A549 (cell line): ENCODE data around the gene KLRC4. TPM values are rescaled to one million over a fixed set of nuclear protein-coding genes. Genes with fewer than 3 reads are reported as not detected.

Source experiments
- ATAC-seq, 2 experiments: fragments of 200-7000 bp in 1 of 2; fragments of >200 bp in 1 of 2; cut with Nextera tagmentation in 1 of 2; cut with Tn5 transposase in 1 of 2; 3 replicates each; pipeline versions ENCODE4 v1.8.0 to v1.9.1; 2018 to 2020; ENCODE audit warnings: mild to moderate bottlenecking in 1 of 2, moderate library complexity in 1 of 2
- CTCF ChIA-PET: fragments of 300-600 bp; sonication (Branson Sonifier 250); formaldehyde crosslinking; extraction: SDS; loops from one replicate; lab custom pipeline; 2021; ENCODE audit warnings: antibody characterized with exemption, inconsistent platforms; lab: Yijun Ruan, JAX
- POLR2A ChIA-PET: fragments of 350-600 bp; formaldehyde crosslinking; extraction: SDS; loops from one replicate; lab custom pipeline; 2021; ENCODE audit warnings: antibody characterized with exemption, inconsistent platforms; lab: Yijun Ruan, JAX
- DNase-seq, 2 experiments: peaks; one replicate each; pipeline versions ENCODE4 v3.0.0 to v3.0.0-alpha.2; 2011 to 2016; ENCODE audit warnings: low read depth in 1 of 2, low spot score in 1 of 2
- FAIRE-seq: peaks from 2 replicates; lab custom pipeline; 2011; peaks lifted over from hg19 to GRCh38; lab: Jason Lieb, UNC
- H3K27ac ChIP-seq, 2 experiments: fragments of >200 bp; sonication (Bioruptor Twin); formaldehyde crosslinking; 3 replicates each; pipeline ENCODE4 v1.5.1; 2016 to 2017
- H3K4me1 ChIP-seq: fragments of >200 bp; sonication (Bioruptor Twin); formaldehyde crosslinking; 3 replicates; pipeline ENCODE4 v1.6.1; 2016
- H3K4me2 ChIP-seq: fragments of >200 bp; sonication (Bioruptor Twin); formaldehyde crosslinking; 3 replicates; pipeline ENCODE4 v1.6.1; 2016
- H3K4me3 ChIP-seq: fragments of >200 bp; sonication (Bioruptor Twin); formaldehyde crosslinking; 3 replicates; pipeline ENCODE4 v1.5.1; 2016
- H3K9me3 ChIP-seq: fragments of >200 bp; sonication (Bioruptor Twin); formaldehyde crosslinking; 3 replicates; pipeline ENCODE4 v1.6.1; 2016
- CBX2 ChIP-seq: fragments of 200-600 bp; sonication (generic); IDR thresholded peaks from 2 replicates; pipeline ENCODE4 v1.6.1; 2016; ENCODE audit warnings: low read depth, mild to moderate bottlenecking, borderline replicate concordance
- CEBPB ChIP-seq, 2 experiments: fragments of >200 bp in 1 of 2; sonication (Bioruptor Twin) in 1 of 2; formaldehyde crosslinking in 1 of 2; IDR thresholded peaks; 2 replicates each; pipeline ENCODE4 v1.6.1; 2012 to 2016
- CHD4 ChIP-seq: fragments of 200-600 bp; sonication (generic); IDR thresholded peaks from 2 replicates; pipeline ENCODE4 v1.6.1; 2016; ENCODE audit warnings: antibody characterized with exemption, mild to moderate bottlenecking, borderline replicate concordance
- EP300 ChIP-seq, 2 experiments: fragments of >200 bp; sonication (Bioruptor Twin); formaldehyde crosslinking; IDR thresholded peaks; 2 replicates in 1 of 2; 3 replicates in 1 of 2; pipeline ENCODE4 v1.6.1; 2016 to 2017
- ESRRA ChIP-seq: fragments of 150-350 bp; IDR thresholded peaks from 2 replicates; pipeline ENCODE4 v1.6.1; 2014; ENCODE audit warnings: mild to moderate bottlenecking, low read length, borderline replicate concordance
- FOSB ChIP-seq: fragments of 250-450 bp; sonication (Bioruptor Pico); IDR thresholded peaks from 2 replicates; pipeline ENCODE4 v1.5.0; 2020; ENCODE audit warnings: mild to moderate bottlenecking, moderate library complexity
- HDAC2 ChIP-seq: fragments of 200-600 bp; sonication (generic); IDR thresholded peaks from 2 replicates; pipeline ENCODE4 v1.6.1; 2016
- HOXB13 ChIP-seq: fragments of 250-450 bp; sonication (Bioruptor Pico); IDR thresholded peaks from 2 replicates; pipeline ENCODE4 v1.5.0; 2020; ENCODE audit warnings: low read depth, mild to moderate bottlenecking, moderate library complexity
- HOXB5 ChIP-seq: fragments of 250-450 bp; sonication (Bioruptor Pico); IDR thresholded peaks from 2 replicates; pipeline ENCODE4 v1.5.0; 2020; ENCODE audit warnings: mild to moderate bottlenecking, moderate library complexity
- JUN ChIP-seq, 2 experiments: fragments of >200 bp; sonication (Bioruptor Twin); formaldehyde crosslinking; IDR thresholded peaks; 2 replicates in 1 of 2; 3 replicates in 1 of 2; pipeline ENCODE4 v1.6.1; 2016 to 2017
- JUNB ChIP-seq: fragments of >200 bp; sonication (Bioruptor Twin); formaldehyde crosslinking; IDR thresholded peaks from 2 replicates; pipeline ENCODE4 v1.6.1; 2016
- KDM1A ChIP-seq: fragments of 200-600 bp; sonication (generic); IDR thresholded peaks from 2 replicates; pipeline ENCODE4 v1.6.1; 2016; ENCODE audit warnings: low read depth, mild to moderate bottlenecking
- KDM5A ChIP-seq: fragments of 200-600 bp; sonication (generic); IDR thresholded peaks from 2 replicates; pipeline ENCODE4 v1.6.1; 2016; ENCODE audit warnings: antibody characterized with exemption, mild to moderate bottlenecking
- MAFK ChIP-seq: fragments of 450-650 bp; IDR thresholded peaks from 2 replicates; pipeline ENCODE4 v1.6.1; 2014; ENCODE audit not compliant: partially characterized antibody
- MAX ChIP-seq: IDR thresholded peaks from 2 replicates; pipeline ENCODE4 v1.6.1; 2012
- MYC ChIP-seq: IDR thresholded peaks from 2 replicates; pipeline ENCODE4 v1.6.1; 2012; ENCODE audit warnings: mild to moderate bottlenecking, inconsistent platforms, low read length, improper control_type of control experiment, borderline replicate concordance
- NFE2L2 ChIP-seq: fragments of 150-350 bp; conservative IDR thresholded peaks from 2 replicates; pipeline ENCODE4 v1.6.1; 2014; ENCODE audit warnings: low read length
- NPAS2 ChIP-seq: fragments of 250-450 bp; sonication (Bioruptor Pico); IDR thresholded peaks from 2 replicates; pipeline ENCODE4 v1.8.0; 2022; ENCODE audit warnings: mild to moderate bottlenecking, moderate library complexity, borderline replicate concordance
- PBX3 ChIP-seq: IDR thresholded peaks from 2 replicates; pipeline ENCODE4 v1.6.1; 2012
- PHF8 ChIP-seq: fragments of 200-600 bp; sonication (generic); IDR thresholded peaks from 2 replicates; pipeline ENCODE4 v1.6.1; 2016; ENCODE audit warnings: low read depth, mild to moderate bottlenecking, antibody characterized with exemption, moderate library complexity, borderline replicate concordance
- POLR2A ChIP-seq: IDR thresholded peaks from 2 replicates; pipeline ENCODE4 v1.6.1; 2012; ENCODE audit warnings: mild to moderate bottlenecking, low read length
- POLR2AphosphoS2 ChIP-seq: conservative IDR thresholded peaks from 2 replicates; pipeline ENCODE4 v1.6.1; 2012; ENCODE audit warnings: low read length, improper control_type of control experiment, inconsistent platforms
- RAD21 ChIP-seq, 2 experiments: fragments of >200 bp in 1 of 2; sonication (Bioruptor Twin) in 1 of 2; formaldehyde crosslinking in 1 of 2; IDR thresholded peaks in 1 of 2; conservative IDR thresholded peaks in 1 of 2; 2 replicates in 1 of 2; 3 replicates in 1 of 2; pipeline ENCODE4 v1.6.1; 2012 to 2018; ENCODE audit warnings: inconsistent platforms in 1 of 2
- RFX5 ChIP-seq: fragments of 450-650 bp; IDR thresholded peaks from 2 replicates; pipeline ENCODE4 v1.7.1; 2014; ENCODE audit warnings: antibody characterized with exemption, mild to moderate bottlenecking, moderate library complexity
- RNF2 ChIP-seq: fragments of 200-600 bp; sonication (generic); IDR thresholded peaks from 2 replicates; pipeline ENCODE4 v1.6.1; 2016; ENCODE audit warnings: low read depth, mild to moderate bottlenecking, antibody characterized with exemption, moderate library complexity, borderline replicate concordance
- SREBF2 ChIP-seq: fragments of 450-650 bp; IDR thresholded peaks from 2 replicates; pipeline ENCODE4 v1.6.1; 2014; ENCODE audit warnings: mild to moderate bottlenecking, moderate library complexity
- TFCP2L1 ChIP-seq: fragments of 250-450 bp; sonication (Bioruptor Pico); IDR thresholded peaks from 2 replicates; pipeline ENCODE4 v1.5.0; 2021; ENCODE audit warnings: mild to moderate bottlenecking
- WGBS: methylation state at CpG from one replicate; pipeline ENCODE4 v1.1.6; 2017; ENCODE audit errors: missing lambda C conversion rate; 5-methylcytosine and 5-hydroxymethylcytosine counted together
- polyA plus RNA-seq, 4 experiments: library from polyadenylated mRNA; depleted of rRNA in 3 of 4; stranded (reverse); fragments of >200 nt; fragmentation: RNase III in 1 of 4; extraction: RNeasy Plus Mini Kit Qiagen cat#74134 plus additional on column Dnase treatment in 1 of 4; gene quantifications; 2 replicates in 3 of 4; 3 replicates in 1 of 4; pipeline ENCODE4 v1.2.3, GENCODE V29; 2011 to 2017
- TF ChIP-seq, protein P1 (sequence below): fragments of >200 bp; sonication (Bioruptor Twin); formaldehyde crosslinking; IDR thresholded peaks from 3 replicates; pipeline ENCODE4 v1.5.1; 2016

KLRC4 gene
- polyA plus RNA-seq, 2 of the 4 experiments (the other 2 are of a cell fraction) = not detected

DNA sequence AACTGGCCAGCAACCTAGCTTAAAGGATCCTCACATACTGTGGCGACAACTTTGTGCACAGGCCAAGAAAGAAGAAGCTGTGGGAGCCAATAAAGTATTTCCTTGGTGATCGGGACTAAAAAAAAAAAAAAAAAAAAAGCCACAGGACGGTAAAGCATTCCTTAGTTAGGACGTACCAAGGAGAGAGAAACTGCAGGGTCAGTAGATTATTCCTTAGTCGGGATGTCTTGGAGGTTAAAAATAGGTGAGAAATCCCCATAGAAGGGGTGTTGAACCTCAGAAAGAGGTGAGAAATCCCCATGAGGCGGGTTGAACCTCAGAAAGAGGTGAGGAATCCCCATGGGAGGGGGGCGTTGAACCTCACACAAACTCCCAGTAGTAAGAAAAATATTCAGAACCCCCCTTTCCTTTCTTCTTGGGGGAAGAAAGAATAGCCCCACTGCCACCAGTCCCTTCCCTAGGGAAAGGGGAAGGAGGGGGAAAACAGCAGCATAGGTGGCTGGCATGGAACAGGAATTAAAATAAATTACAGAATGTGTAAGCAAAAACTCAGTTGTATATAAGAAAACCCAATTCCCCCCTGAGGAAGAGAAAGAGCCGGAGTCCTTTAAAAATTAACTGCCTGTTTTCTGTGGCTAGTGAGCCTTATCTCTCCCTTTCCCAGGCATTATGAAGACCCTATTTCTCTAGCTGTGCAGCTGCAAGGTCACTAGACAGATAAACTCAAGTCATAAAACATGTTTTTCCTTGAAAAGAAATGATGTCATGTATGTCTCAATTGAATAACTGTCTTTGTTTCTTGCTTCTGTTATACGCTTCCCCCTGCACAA lies 46.5 kb downstream of the KLRC4 start:
- TF ChIP-seq HOXB13 (CRISPR knock-in tag) = no peak
- no peak for TF ChIP-seq HOXB5 (CRISPR knock-in tag)
- TF ChIP-seq, protein P1, sequence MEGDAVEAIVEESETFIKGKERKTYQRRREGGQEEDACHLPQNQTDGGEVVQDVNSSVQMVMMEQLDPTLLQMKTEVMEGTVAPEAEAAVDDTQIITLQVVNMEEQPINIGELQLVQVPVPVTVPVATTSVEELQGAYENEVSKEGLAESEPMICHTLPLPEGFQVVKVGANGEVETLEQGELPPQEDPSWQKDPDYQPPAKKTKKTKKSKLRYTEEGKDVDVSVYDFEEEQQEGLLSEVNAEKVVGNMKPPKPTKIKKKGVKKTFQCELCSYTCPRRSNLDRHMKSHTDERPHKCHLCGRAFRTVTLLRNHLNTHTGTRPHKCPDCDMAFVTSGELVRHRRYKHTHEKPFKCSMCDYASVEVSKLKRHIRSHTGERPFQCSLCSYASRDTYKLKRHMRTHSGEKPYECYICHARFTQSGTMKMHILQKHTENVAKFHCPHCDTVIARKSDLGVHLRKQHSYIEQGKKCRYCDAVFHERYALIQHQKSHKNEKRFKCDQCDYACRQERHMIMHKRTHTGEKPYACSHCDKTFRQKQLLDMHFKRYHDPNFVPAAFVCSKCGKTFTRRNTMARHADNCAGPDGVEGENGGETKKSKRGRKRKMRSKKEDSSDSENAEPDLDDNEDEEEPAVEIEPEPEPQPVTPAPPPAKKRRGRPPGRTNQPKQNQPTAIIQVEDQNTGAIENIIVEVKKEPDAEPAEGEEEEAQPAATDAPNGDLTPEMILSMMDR = no peak
- no peak for TF ChIP-seq JUNB
- no peak for TF ChIP-seq NFE2L2
- no peak for TF ChIP-seq RFX5
- TF ChIP-seq KDM1A = no peak
- no peak for TF ChIP-seq EP300 (IDR thresholded peaks at IDR 0.05)
- no peak for TF ChIP-seq MYC
- no peak for TF ChIP-seq PBX3
- TF ChIP-seq MAFK = no peak
- TF ChIP-seq CBX2 = no peak
- no peak for TF ChIP-seq POLR2AphosphoS2
- no peak for TF ChIP-seq MAX
- TF ChIP-seq POLR2A = no peak
- TF ChIP-seq CEBPB (IDR thresholded peaks at IDR 0.05) = no peak
- no peak for TF ChIP-seq JUN (IDR thresholded peaks at IDR 0.05)
- no peak for TF ChIP-seq KDM5A
- no peak for TF ChIP-seq SREBF2
- TF ChIP-seq, all 56 proteins: peak for 0
- Histone ChIP-seq H3K27ac (no peak overlapping the region), H3K4me1 (peaks cover 15% of the 10 kb centered on the region; the same call in 2 of the 3 replicates), H3K4me3 (no peak overlapping the region), H3K4me2 (no peak overlapping the region), H3K9me3 (no peaks in the 10 kb centered on the region)
- ChIA-PET POLR2A (no interaction called here), CTCF (no interaction called here)
- WGBS = 90% methylated on average over 9 of the region's 9 CpGs
- FAIRE-seq = no peak
- ATAC-seq = no peak
- no peak for DNase-seq

DNA sequence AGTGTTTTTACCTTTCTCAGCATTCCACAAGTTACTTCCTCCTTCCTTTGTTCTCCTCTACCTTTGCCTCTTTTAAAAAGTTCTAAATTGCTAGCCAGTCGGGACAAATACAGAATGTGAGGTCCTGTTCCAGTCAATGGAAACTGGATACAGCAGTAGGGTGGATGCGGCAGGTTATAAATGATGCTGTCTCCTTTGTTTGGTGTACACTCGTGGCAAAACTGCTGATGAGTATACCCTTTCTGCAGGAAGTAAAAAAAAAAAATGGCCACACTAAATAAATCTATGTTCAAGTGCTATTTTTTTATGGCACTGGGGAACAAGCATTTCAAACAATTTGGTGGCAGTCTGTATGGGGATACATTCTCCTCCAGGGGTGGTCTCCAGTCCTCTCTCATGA lies 47.2 kb downstream of the KLRC4 start:
- Histone ChIP-seq H3K4me3 (no peak overlapping the region), H3K27ac (no peak overlapping the region), H3K4me2 (no peak overlapping the region), H3K4me1 (peaks cover 15% of the 10 kb centered on the region; the same call in 2 of the 3 replicates), H3K9me3 (no peaks in the 10 kb centered on the region)
- TF ChIP-seq ESRRA (no peak), CEBPB (IDR thresholded peaks at IDR 0.05) (no peak), HDAC2 (no peak), KDM1A (no peak), NPAS2 (CRISPR knock-in tag) (no peak), KDM5A (no peak), TFCP2L1 (CRISPR knock-in tag) (no peak), JUN (IDR thresholded peaks at IDR 0.05) (no peak), RNF2 (no peak), MYC (no peak), CBX2 (no peak), FOSB (CRISPR knock-in tag) (no peak), RAD21 (conservative IDR thresholded peaks at IDR 0.05 in 1 of 2, IDR thresholded peaks at IDR 0.05 in 1 of 2) (no peak), PHF8 (no peak), POLR2AphosphoS2 (no peak), CHD4 (no peak)
- DNase-seq (no peak), ATAC-seq (no peak), FAIRE-seq (no peak)
- ChIA-PET CTCF (no interaction called here), POLR2A (no interaction called here)
- 60% methylated on average over 3 of the region's 3 CpGs for WGBS
